ENCODE measurements around the gene VSIG2. TPM values are rescaled to one million over a fixed set of nuclear protein-coding genes. Genes with fewer than 3 reads are reported as not detected.

The VSIG2 gene
- total and polyA plus RNA-seq, 2 of the 4 experiments (the other 2 are of a cell fraction), result not detected

DNA sequence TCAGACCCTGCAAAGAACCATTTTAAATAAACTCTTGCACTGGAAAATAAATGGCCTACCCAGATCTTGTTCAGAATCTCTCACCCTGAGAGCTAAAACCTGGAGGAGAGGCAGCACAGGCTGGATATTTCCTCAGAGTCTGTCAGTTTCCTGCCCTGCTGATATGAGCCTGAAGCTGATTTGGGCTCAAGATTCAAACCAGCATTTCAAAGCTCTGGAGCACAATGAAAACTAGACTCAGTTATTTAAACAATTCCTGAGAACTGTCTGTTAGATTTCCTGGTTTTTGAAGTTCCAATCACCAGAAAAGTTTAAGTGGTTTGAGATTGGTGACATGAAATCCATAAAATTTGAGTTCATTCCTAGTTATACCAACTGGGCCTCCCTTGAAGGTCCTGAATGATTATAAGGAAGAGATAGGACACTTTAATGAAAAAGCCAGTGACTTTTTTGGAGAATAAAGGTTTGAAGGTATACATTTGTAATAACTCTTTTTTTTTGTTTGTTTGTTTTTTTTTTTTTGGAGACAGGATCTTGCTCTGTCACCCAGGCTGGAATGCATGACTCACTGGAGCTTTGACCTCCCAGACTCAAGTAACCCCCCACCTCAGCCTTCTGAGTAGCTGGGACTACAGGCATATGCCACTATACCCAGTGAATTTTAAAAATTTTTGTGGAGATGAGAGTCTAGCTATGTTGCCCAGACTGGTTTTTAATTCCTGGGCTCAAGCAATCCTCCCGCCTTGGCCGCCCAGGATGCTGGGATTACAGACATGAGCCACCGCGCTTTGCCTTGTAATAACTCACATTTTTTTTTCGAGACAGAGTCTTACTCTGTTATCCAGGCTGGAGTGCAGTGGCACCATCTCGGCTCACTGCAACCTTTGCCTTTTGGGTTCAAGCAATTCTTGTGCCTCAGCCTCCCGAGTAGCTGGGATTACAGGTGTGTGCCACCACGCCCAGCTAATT, 18.0 kb upstream of the VSIG2 start:
- ATAC-seq (ENCODE audit: low read depth) (peak; percentile 49), DNase-seq (peak; percentile 35)
- no peak overlapping the region for H2BK120ac ChIP-seq (ENCODE audit: low read depth, low read length)
- H3K18ac ChIP-seq (ENCODE audit: low read depth, low read length), result no peak overlapping the region
- ChIA-PET POLR2A (ENCODE audit: unreplicated experiment) (interaction anchor here (0.5 kb wide), 1 partner anchor 87 kb away, joined by 6 read pairs; no protein-coding TSS in a partner anchor), CTCF (interaction anchor here (0.6 to 1.5 kb wide), 2 partner anchors 28 to 368 kb away, joined by 4 to 5 read pairs; no protein-coding TSS in a partner anchor)
- H4K5ac ChIP-seq (ENCODE audit: low read depth, low read length), result no peak overlapping the region
- 0 out of 2 replicates have a peak, but pooled peaks cover 3% of the 10 kb centered on the region for H3K9me1 ChIP-seq (ENCODE audit: insufficient read depth, low read length)
- H3K4me3 ChIP-seq (ENCODE audit: insufficient read depth, low read depth, low read length), result no peak overlapping the region
- peaks cover 4% of the 10 kb centered on the region; the same call in 1 of the 2 replicates for H4K20me1 ChIP-seq (ENCODE audit: insufficient read depth, low read length)
- intact Hi-C loops (cut with micrococcal nuclease), result no loop called here
- no peaks in the 10 kb centered on the region for H3K9me3 ChIP-seq (ENCODE audit: control insufficient read depth, insufficient read depth, low read length)
- H3K4me1 ChIP-seq (ENCODE audit: control insufficient read depth, insufficient read depth, low read length), result peaks cover 4% of the 10 kb centered on the region; the same call in 1 of the 2 replicates
- no peak overlapping the region for H2BK15ac ChIP-seq (ENCODE audit: low read depth, low read length)
- H3K9ac ChIP-seq (ENCODE audit: low read depth, low read length), result no peak overlapping the region
- no TSS peak for BruUV-seq (replicated peaks)
- H3K14ac ChIP-seq (replicated peaks; ENCODE audit: low read depth, low read length), result no peak overlapping the region
- no peak overlapping the region for H2BK20ac ChIP-seq (ENCODE audit: low read depth, low read length)
- dilution Hi-C loops (cut with HindIII; ENCODE audit: low sequenced_read_pairs, unreplicated experiment), result no loop called here
- H3K23ac ChIP-seq (ENCODE audit: low read depth, low read length), result no peak overlapping the region
- in situ Hi-C loops (cut with MboI; ENCODE audit: low sequenced_read_pairs), result loop anchor here (10.0 kb wide), 1 partner anchor 65 kb away; no protein-coding TSS in a partner anchor
- H3K56ac ChIP-seq (ENCODE audit: extremely low read depth, insufficient read depth, low read length), result no peak overlapping the region
- H3K36me3 ChIP-seq (ENCODE audit: control insufficient read depth, insufficient read depth, low read length), result peaks cover 12% of the 10 kb centered on the region
- H3K4ac ChIP-seq (ENCODE audit: low read depth, low read length), result 0 out of 2 replicates have a peak overlapping the region, but pooled peaks have one; percentile 15
- no peaks in the 10 kb centered on the region for H3K27me3 ChIP-seq (ENCODE audit: control insufficient read depth, insufficient read depth, low read length)
- H3K27ac ChIP-seq (ENCODE audit: insufficient read depth, low read length), result no peak overlapping the region
- H2AK5ac ChIP-seq (ENCODE audit: low read depth, low read length), result no peak overlapping the region
- H2AFZ ChIP-seq (replicated peaks; ENCODE audit: low read length, poor library complexity), result no peak overlapping the region
- 61% methylated on average over 3 of the region's 8 CpGs; no CpG with 5 or more reads in 1 of the 2 experiments for WGBS, 2 experiments (ENCODE audit: extremely low coverage in 2 of 2, insufficient read length in 1 of 2)
- H2AK9ac ChIP-seq (replicated peaks; ENCODE audit: low read depth, low read length, poor library complexity), result no peak overlapping the region
- peaks cover 9 to 21% of the 10 kb centered on the region in 2 experiments for H3K79me1 ChIP-seq (ENCODE audit: low read depth in 1 of 2, low read length in 2 of 2)
- no peak overlapping the region for H3K4me2 ChIP-seq (ENCODE audit: low read depth, low read length)
- H2BK5ac ChIP-seq (ENCODE audit: low read depth, low read length, poor library complexity, severe bottlenecking), result no peak overlapping the region
- no peak overlapping the region for H4K8ac ChIP-seq (ENCODE audit: low read depth in 2 of 2, low read length in 2 of 2)
- H4K91ac ChIP-seq (ENCODE audit: insufficient read depth, low read depth, low read length), result no peak overlapping the region; the same call in 1 of the 2 replicates
- no peak for TF ChIP-seq NFE2L2 (IDR thresholded peaks at IDR 0.05; ENCODE audit: low read depth, low read length)
- TF ChIP-seq CHD1 (IDR thresholded peaks at IDR 0.05; ENCODE audit: low read depth, low read length), result no peak
- TF ChIP-seq MAFK (IDR thresholded peaks at IDR 0.05; ENCODE audit: low read depth, low read length), result no peak
- TF ChIP-seq, protein P1, sequence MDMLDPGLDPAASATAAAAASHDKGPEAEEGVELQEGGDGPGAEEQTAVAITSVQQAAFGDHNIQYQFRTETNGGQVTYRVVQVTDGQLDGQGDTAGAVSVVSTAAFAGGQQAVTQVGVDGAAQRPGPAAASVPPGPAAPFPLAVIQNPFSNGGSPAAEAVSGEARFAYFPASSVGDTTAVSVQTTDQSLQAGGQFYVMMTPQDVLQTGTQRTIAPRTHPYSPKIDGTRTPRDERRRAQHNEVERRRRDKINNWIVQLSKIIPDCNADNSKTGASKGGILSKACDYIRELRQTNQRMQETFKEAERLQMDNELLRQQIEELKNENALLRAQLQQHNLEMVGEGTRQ (IDR thresholded peaks at IDR 0.05; ENCODE audit: low read depth, low read length), result no peak
- no peak for TF ChIP-seq POLR2A (IDR thresholded peaks at IDR 0.05; ENCODE audit: low read depth, low read length)
- no peak for TF ChIP-seq BHLHE40 (IDR thresholded peaks at IDR 0.05; ENCODE audit: low read depth, low read length)
- no peak for TF ChIP-seq RCOR1 (IDR thresholded peaks at IDR 0.05; ENCODE audit: insufficient replicate concordance, low read length)
- TF ChIP-seq SMC3 (IDR thresholded peaks at IDR 0.05; ENCODE audit: low read depth, low read length), result no peak
- TF ChIP-seq RFX5 (IDR thresholded peaks at IDR 0.05; ENCODE audit: low read depth, low read length), result no peak
- TF ChIP-seq, protein P2, sequence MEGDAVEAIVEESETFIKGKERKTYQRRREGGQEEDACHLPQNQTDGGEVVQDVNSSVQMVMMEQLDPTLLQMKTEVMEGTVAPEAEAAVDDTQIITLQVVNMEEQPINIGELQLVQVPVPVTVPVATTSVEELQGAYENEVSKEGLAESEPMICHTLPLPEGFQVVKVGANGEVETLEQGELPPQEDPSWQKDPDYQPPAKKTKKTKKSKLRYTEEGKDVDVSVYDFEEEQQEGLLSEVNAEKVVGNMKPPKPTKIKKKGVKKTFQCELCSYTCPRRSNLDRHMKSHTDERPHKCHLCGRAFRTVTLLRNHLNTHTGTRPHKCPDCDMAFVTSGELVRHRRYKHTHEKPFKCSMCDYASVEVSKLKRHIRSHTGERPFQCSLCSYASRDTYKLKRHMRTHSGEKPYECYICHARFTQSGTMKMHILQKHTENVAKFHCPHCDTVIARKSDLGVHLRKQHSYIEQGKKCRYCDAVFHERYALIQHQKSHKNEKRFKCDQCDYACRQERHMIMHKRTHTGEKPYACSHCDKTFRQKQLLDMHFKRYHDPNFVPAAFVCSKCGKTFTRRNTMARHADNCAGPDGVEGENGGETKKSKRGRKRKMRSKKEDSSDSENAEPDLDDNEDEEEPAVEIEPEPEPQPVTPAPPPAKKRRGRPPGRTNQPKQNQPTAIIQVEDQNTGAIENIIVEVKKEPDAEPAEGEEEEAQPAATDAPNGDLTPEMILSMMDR (conservative IDR thresholded peaks at IDR 0.05; ENCODE audit: low read depth, low read length), result no peak
- TF ChIP-seq MAZ (IDR thresholded peaks at IDR 0.05; ENCODE audit: borderline replicate concordance, low read depth, low read length), result no peak
- TF ChIP-seq CEBPB (IDR thresholded peaks at IDR 0.05; ENCODE audit: low read depth, low read length), result no peak
- no peak for TF ChIP-seq RAD21 (IDR thresholded peaks at IDR 0.05; ENCODE audit: low read length)
- TF ChIP-seq FOS (IDR thresholded peaks at IDR 0.05; ENCODE audit: low read depth, low read length), result no peak
- TF ChIP-seq MXI1 (IDR thresholded peaks at IDR 0.05; ENCODE audit: borderline replicate concordance, low read depth, low read length), result no peak

All from IMR-90 (cell line).